Nephron (organoid): ENCODE data around the gene ADAMTS2.

Experiments used
- H3K27ac Mint-ChIP-seq, 3 experiments: 2 replicates each; pipeline ENCODE4 v1.8.0; 2020; ENCODE audit warnings: mixed read lengths in 3 of 3, mild to moderate bottlenecking in 2 of 3, moderate library complexity in 1 of 3
- H3K27me3 Mint-ChIP-seq: 2 replicates; pipeline ENCODE4 v1.8.0; 2021; ENCODE audit warnings: low read depth, mild to moderate bottlenecking, moderate library complexity, mixed read lengths
- H3K36me3 Mint-ChIP-seq: 2 replicates; pipeline ENCODE4 v1.8.0; 2020; ENCODE audit warnings: low read depth, mixed read lengths
- H3K4me1 Mint-ChIP-seq: 2 replicates; pipeline ENCODE4 v1.8.0; 2020; ENCODE audit warnings: mixed read lengths
- H3K4me3 Mint-ChIP-seq, 3 experiments: 2 replicates each; pipeline ENCODE4 v1.8.0; 2020; ENCODE audit warnings: mild to moderate bottlenecking in 3 of 3, mixed read lengths in 3 of 3, moderate library complexity in 2 of 3
- H3K9me3 Mint-ChIP-seq: 2 replicates; pipeline ENCODE4 v1.8.0; 2020; ENCODE audit warnings: mixed read lengths
- CTCF ChIP-seq, 3 experiments: fragments of 200-600 bp; sonication (generic); IDR thresholded peaks; one replicate each; pipeline ENCODE4 v1.5.0; 2021; ENCODE audit warnings: antibody characterized with exemption in 3 of 3; ENCODE audit not compliant: unreplicated experiment in 3 of 3

The ADAMTS2 gene

GRCh38 chr5:179221196-179221876, 123.9 kb downstream of the ADAMTS2 start:
- H3K4me3 Mint-ChIP-seq: no peak overlapping the region
- peaks cover 15% of the 10 kb centered on the region for H3K36me3 Mint-ChIP-seq
- no peak for TF ChIP-seq CTCF (IDR thresholded peaks at IDR 0.05; ENCODE audit: unreplicated experiment in 3 of 3)
- peaks cover 6% of the 10 kb centered on the region for H3K4me1 Mint-ChIP-seq
- H3K9me3 Mint-ChIP-seq: peaks cover 24% of the 10 kb centered on the region
- H3K27me3 Mint-ChIP-seq: peaks cover 18% of the 10 kb centered on the region
- no peak overlapping the region for H3K27ac Mint-ChIP-seq

- H3K27ac Mint-ChIP-seq: no peak overlapping the region
- no peak for TF ChIP-seq CTCF (IDR thresholded peaks at IDR 0.05; ENCODE audit: unreplicated experiment in 3 of 3)
Observed at GRCh38 chr5:179220716-179221115, 124.5 kb downstream of the ADAMTS2 start.

GRCh38 chr5:179219661-179220620, 125.3 kb downstream of the ADAMTS2 start:
- Mint-ChIP-seq H3K36me3 (peaks cover 12% of the 10 kb centered on the region), H3K27ac (no peak overlapping the region), H3K4me1 (peaks cover 11% of the 10 kb centered on the region), H3K27me3 (peaks cover 11% of the 10 kb centered on the region), H3K9me3 (peaks cover 17% of the 10 kb centered on the region), H3K4me3 (no peak overlapping the region)
- TF ChIP-seq CTCF (IDR thresholded peaks at IDR 0.05; ENCODE audit: unreplicated experiment in 3 of 3): no peak

More at GRCh38 chr5:179220716-179221115, 124.5 kb downstream of the ADAMTS2 start:
- Mint-ChIP-seq H3K9me3 (peaks cover 22% of the 10 kb centered on the region), H3K27me3 (peaks cover 15% of the 10 kb centered on the region), H3K36me3 (peaks cover 15% of the 10 kb centered on the region), H3K4me3 (no peak overlapping the region), H3K4me1 (peaks cover 7% of the 10 kb centered on the region)

- no peak overlapping the region for H3K4me3 Mint-ChIP-seq
- peaks cover 9% of the 10 kb centered on the region for H3K27me3 Mint-ChIP-seq
- H3K4me1 Mint-ChIP-seq: peaks cover 11% of the 10 kb centered on the region
- peaks cover 11% of the 10 kb centered on the region for H3K9me3 Mint-ChIP-seq
- no peak for TF ChIP-seq CTCF (IDR thresholded peaks at IDR 0.05; ENCODE audit: unreplicated experiment in 3 of 3)
- H3K36me3 Mint-ChIP-seq: peaks cover 9% of the 10 kb centered on the region
- H3K27ac Mint-ChIP-seq: peak overlapping the region in 1 of 3 experiments; percentile 20
Observed at GRCh38 chr5:179218943-179219330, 126.3 kb downstream of the ADAMTS2 start.

GRCh38 chr5:179217956-179218942, 127.0 kb downstream of the ADAMTS2 start:
- H3K27ac Mint-ChIP-seq: no peak overlapping the region
- peaks cover 11% of the 10 kb centered on the region for H3K4me1 Mint-ChIP-seq
- H3K9me3 Mint-ChIP-seq: peaks cover 4% of the 10 kb centered on the region
- peaks cover 9% of the 10 kb centered on the region for H3K27me3 Mint-ChIP-seq
- no peak for TF ChIP-seq CTCF (IDR thresholded peaks at IDR 0.05; ENCODE audit: unreplicated experiment in 3 of 3)
- peaks cover 3% of the 10 kb centered on the region for H3K36me3 Mint-ChIP-seq
- H3K4me3 Mint-ChIP-seq: no peak overlapping the region
